ENCODE data around the gene ATP8B4. TPM values are rescaled to one million over a fixed set of nuclear protein-coding genes. Genes with fewer than 3 reads are reported as not detected.

The ATP8B4 gene
- total and polyA plus RNA-seq, 10 of the 15 experiments (the other 5 are each of a cell fraction or from before 2014, with no cell fraction given): 0.02 to 0.94 (median 0.19) TPM

GRCh38 chr15:49817100-49817499 lies 301.9 kb downstream of the ATP8B4 start:
- 3% methylated on average over 2 of the region's 2 CpGs for WGBS (ENCODE audit: insufficient coverage, insufficient replicate concordance, low lambda C conversion rate, missing lambda C conversion rate)
- Histone ChIP-seq H4K20me1 (ENCODE audit: control insufficient read depth, insufficient read depth) (no peaks in the 10 kb centered on the region), H2AFZ (ENCODE audit: control insufficient read depth, low read depth, low read length) (no peak overlapping the region), H3K36me3 (ENCODE audit: control insufficient read depth in 2 of 2, insufficient read depth in 2 of 2, low read length in 1 of 2) (no peaks in the 10 kb centered on the region), H3K4me2 (ENCODE audit: control insufficient read depth, insufficient read depth) (no peak overlapping the region), H3K4me1 (ENCODE audit: control insufficient read depth, insufficient read depth, low read length) (no peaks in the 10 kb centered on the region), H3K27ac (ENCODE audit: control insufficient read depth, insufficient read depth) (no peak overlapping the region), H3K9ac (ENCODE audit: control insufficient read depth, insufficient read depth, low read length) (no peak overlapping the region), H3K79me2 (ENCODE audit: control insufficient read depth, insufficient read depth, low read length) (no peaks in the 10 kb centered on the region), H3K27me3 (replicated peaks in 1 of 2; ENCODE audit: control insufficient read depth in 2 of 2, insufficient read depth in 2 of 2, low read length in 1 of 2) (no peaks in the 10 kb centered on the region), H3K9me3 (replicated peaks; ENCODE audit: control insufficient read depth, insufficient read depth, low read length) (no peaks in the 10 kb centered on the region), H3K4me3 (no peak overlapping the region)
- FAIRE-seq: no peak
- ATAC-seq: no peak
- ChIA-PET POLR2A (no interaction called here), CTCF (no interaction called here), RAD21 (ENCODE audit: unreplicated experiment) (no interaction called here), SMC1A (ENCODE audit: uncharacterized antibody, unreplicated experiment) (no interaction called here)
- intact Hi-C loops (cut with micrococcal nuclease; ENCODE audit: unreplicated experiment): no loop called here
- TF ChIP-seq SREBF1 (IDR thresholded peaks at IDR 0.05; ENCODE audit: low read length): no peak
- no peak for TF ChIP-seq CTCF (IDR thresholded peaks at IDR 0.05 in 2 of 3, conservative IDR thresholded peaks at IDR 0.05 in 1 of 3; ENCODE audit: control insufficient read depth in 2 of 3, extremely low read depth in 1 of 3, insufficient read depth in 1 of 3, low read depth in 3 of 3, low read length in 3 of 3)
- no peak for TF ChIP-seq DPF2 (IDR thresholded peaks at IDR 0.05)
- TF ChIP-seq SUZ12 (IDR thresholded peaks at IDR 0.05; ENCODE audit: unreplicated experiment): no peak
- no peak for TF ChIP-seq BRCA1 (IDR thresholded peaks at IDR 0.05; ENCODE audit: low read depth, low read length)
- no peak for TF ChIP-seq POLR2A (IDR thresholded peaks at IDR 0.05; ENCODE audit: low read depth, low read length)
- TF ChIP-seq, protein P1, sequence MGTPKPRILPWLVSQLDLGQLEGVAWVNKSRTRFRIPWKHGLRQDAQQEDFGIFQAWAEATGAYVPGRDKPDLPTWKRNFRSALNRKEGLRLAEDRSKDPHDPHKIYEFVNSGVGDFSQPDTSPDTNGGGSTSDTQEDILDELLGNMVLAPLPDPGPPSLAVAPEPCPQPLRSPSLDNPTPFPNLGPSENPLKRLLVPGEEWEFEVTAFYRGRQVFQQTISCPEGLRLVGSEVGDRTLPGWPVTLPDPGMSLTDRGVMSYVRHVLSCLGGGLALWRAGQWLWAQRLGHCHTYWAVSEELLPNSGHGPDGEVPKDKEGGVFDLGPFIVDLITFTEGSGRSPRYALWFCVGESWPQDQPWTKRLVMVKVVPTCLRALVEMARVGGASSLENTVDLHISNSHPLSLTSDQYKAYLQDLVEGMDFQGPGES (IDR thresholded peaks at IDR 0.05): no peak
- no peak for DNase-seq (ENCODE audit: low read depth, low spot score)
- in situ Hi-C loops (cut with MboI): no loop called here
- BruUV-seq (replicated peaks): no TSS peak

All from GM12878 (cell line).